Retina (tissue), 1 donor: Measurements from ENCODE around the gene KLF4.
"Not testable (repeated sequence)": the region's sequence is repeated elsewhere in the genome, so short reads cannot be mapped to it uniquely, and the experiment has no call there.

ENCODE experiments used
- DNase-seq: peaks from one replicate; pipeline ENCODE4 v3.0.0-alpha.2; 2016

The KLF4 gene

GRCh38 chr9:107489687-107490605 lies at the start of gene KLF4:
Gene KLF4 (minus strand): TSS chr9:107489769. CDS start chr9:107489172, 597 bp downstream.
- DNase-seq, result peak; percentile 92

GRCh38 chr9:107536462-107536861 lies 46.9 kb upstream of the KLF4 start:
- DNase-seq, result no peak

GRCh38 chr9:107534510-107535078 lies 45.0 kb upstream of the KLF4 start:
- no peak for DNase-seq

- no peak for DNase-seq
Observed at GRCh38 chr9:107530679-107531078, 41.1 kb upstream of the KLF4 start.

- DNase-seq, result no peak
Observed at GRCh38 chr9:107528686-107529085, 39.1 kb upstream of the KLF4 start.

- DNase-seq, result no peak
Observed at GRCh38 chr9:107523539-107523938, 34.0 kb upstream of the KLF4 start.

GRCh38 chr9:107520186-107520585 lies 30.6 kb upstream of the KLF4 start:
- no peak for DNase-seq

GRCh38 chr9:107518037-107518807 lies 28.7 kb upstream of the KLF4 start:
- no peak for DNase-seq

- DNase-seq, result no peak
Observed at GRCh38 chr9:107513464-107514100, 24.0 kb upstream of the KLF4 start.

GRCh38 chr9:107504585-107505455 lies 15.3 kb upstream of the KLF4 start:
- DNase-seq, result no peak

- DNase-seq, result no peak
Observed at GRCh38 chr9:107502464-107502863, 12.9 kb upstream of the KLF4 start.

- not testable (repeated sequence) for DNase-seq
Observed at GRCh38 chr9:107500421-107501200, 11.0 kb upstream of the KLF4 start.

GRCh38 chr9:107496976-107497375 lies 7.4 kb upstream of the KLF4 start:
- no peak for DNase-seq

GRCh38 chr9:107492381-107492970 lies 2.9 kb upstream of the KLF4 start:
- DNase-seq, result no peak

GRCh38 chr9:107491081-107492053 lies 1.8 kb upstream of the KLF4 start:
- peak; percentile 42 for DNase-seq

- DNase-seq, result not testable (repeated sequence)
Observed at GRCh38 chr9:107490606-107490970, 1.0 kb upstream of the KLF4 start.

GRCh38 chr9:107489144-107489673 lies 360 bp downstream of the KLF4 start:
- peak; percentile 71 for DNase-seq

- peak; percentile 81 for DNase-seq
Observed at GRCh38 chr9:107488375-107489143, 1.0 kb downstream of the KLF4 start.
